ENCODE measurements around the gene TRPM1.

TRPM1 gene

DNA sequence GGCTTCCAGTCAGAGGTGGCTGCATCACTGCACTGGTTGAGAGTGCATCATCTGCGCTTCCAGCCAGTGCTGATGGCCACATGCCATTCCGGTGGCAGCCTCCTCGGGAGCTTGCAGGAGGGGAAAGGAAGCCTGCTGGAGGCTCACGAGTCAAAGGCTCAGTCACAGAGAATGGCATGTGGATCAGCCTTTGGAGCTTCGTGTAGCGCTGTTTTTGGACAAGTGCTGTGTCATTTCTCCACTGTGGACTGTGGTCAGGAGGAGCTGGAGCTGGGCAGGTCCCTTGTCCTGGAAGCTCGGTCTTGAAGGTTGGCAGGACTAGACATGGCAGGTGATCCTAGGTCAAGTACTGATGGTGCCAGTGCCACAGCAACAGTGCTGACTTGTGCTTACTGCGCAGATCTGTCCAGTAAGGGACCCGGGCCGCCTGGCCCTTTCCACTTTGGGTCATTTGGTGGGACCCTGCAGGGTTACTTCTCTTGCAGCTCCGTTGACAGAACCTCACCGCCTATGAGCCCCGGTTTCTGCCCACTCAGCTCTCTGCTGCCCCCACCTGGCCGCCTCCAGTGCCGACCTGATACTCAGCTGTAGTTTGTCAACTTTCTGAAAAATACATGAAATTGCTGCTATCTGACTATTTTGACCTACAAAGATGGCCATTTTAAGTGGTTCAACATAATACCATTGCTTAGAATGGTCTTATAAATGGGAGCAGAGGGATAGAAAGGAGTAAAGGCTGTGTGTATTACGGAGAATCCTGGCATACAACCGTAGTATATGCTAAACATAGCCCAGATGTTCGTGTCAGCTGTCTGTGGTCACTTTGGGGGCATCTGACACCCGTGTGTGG lies 27.6 kb upstream of the TRPM1 start (continued):
- TF ChIP-seq ZNF707 (tag by site-specific recombination; IDR thresholded peaks at IDR 0.05): no peak
- no peak for TF ChIP-seq BCL11A (tag by site-specific recombination; IDR thresholded peaks at IDR 0.05; ENCODE audit: low read depth)
- TF ChIP-seq, protein P1, sequence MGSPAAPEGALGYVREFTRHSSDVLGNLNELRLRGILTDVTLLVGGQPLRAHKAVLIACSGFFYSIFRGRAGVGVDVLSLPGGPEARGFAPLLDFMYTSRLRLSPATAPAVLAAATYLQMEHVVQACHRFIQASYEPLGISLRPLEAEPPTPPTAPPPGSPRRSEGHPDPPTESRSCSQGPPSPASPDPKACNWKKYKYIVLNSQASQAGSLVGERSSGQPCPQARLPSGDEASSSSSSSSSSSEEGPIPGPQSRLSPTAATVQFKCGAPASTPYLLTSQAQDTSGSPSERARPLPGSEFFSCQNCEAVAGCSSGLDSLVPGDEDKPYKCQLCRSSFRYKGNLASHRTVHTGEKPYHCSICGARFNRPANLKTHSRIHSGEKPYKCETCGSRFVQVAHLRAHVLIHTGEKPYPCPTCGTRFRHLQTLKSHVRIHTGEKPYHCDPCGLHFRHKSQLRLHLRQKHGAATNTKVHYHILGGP (tag by site-specific recombination; IDR thresholded peaks at IDR 0.05): no peak
- TF ChIP-seq, protein P2, sequence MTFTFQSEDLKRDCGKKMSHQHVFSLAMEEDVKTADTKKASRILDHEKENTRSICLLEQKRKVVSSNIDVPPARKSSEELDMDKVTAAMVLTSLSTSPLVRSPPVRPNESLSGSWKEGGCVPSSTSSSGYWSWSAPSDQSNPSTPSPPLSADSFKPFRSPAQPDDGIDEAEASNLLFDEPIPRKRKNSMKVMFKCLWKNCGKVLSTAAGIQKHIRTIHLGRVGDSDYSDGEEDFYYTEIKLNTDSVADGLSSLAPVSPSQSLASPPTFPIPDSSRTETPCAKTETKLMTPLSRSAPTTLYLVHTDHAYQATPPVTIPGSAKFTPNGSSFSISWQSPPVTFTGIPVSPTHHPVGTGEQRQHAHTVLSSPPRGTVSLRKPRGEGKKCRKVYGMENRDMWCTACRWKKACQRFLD (tag by site-specific recombination; IDR thresholded peaks at IDR 0.05): no peak
- no peak for TF ChIP-seq KLF7 (tag by site-specific recombination; IDR thresholded peaks at IDR 0.05; ENCODE audit: borderline replicate concordance)
- no peak for TF ChIP-seq MZF1 (tag by site-specific recombination; IDR thresholded peaks at IDR 0.05; ENCODE audit: borderline replicate concordance)
- TF ChIP-seq ZSCAN16 (tag by site-specific recombination; IDR thresholded peaks at IDR 0.05): 0 out of 2 replicates have a peak, but pooled peaks have one; percentile 30

DNA sequence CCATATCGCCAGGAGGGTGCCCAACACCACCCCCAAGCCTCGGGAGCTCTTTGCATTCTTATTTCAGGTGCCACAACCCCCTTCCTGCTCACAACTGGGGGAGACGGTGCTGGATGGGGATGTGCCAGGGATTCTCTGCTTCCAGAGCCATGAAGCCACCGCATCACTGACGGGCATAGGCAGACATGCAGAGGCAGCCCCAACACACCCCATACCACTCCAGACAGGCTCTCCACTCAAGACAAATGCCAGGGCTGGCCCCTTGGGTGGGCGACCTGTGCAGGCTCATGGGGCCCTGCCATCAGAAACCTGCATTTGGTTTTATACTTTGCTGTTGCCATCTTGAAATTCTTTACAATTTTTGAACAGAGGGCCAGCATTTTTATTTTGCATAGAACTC lies 27.0 kb upstream of the TRPM1 start:
- Histone ChIP-seq H3K27ac (ENCODE audit: extremely low read depth, low read depth, low read length) (no peak overlapping the region), H3K4me3 (ENCODE audit: low read depth, low read length) (no peak overlapping the region), H3K36me3 (ENCODE audit: control insufficient read depth in 2 of 2, insufficient read depth in 1 of 2, low read length in 2 of 2) (no peaks in the 10 kb centered on the region), H3K4me1 (ENCODE audit: control insufficient read depth, insufficient read depth, low read length) (no peaks in the 10 kb centered on the region), H3K9me3 (ENCODE audit: control insufficient read depth, insufficient read depth, low read depth, low read length) (no peaks in the 10 kb centered on the region)
- ChIA-PET POLR2A (interaction anchor here (0.6 to 1.0 kb wide), 2 partner anchors 137 to 1780 kb away, joined by 3 read pairs; partner anchors contain the start of gene MTMR10), CTCF (interaction anchor here (0.6 to 1.9 kb wide), 19 partner anchors 12 to 362 kb away, joined by 3 to 10 read pairs (median 3); no protein-coding TSS in a partner anchor)
- no peak for TF ChIP-seq SCRT1 (tag by site-specific recombination; IDR thresholded peaks at IDR 0.05; ENCODE audit: borderline replicate concordance)
- TF ChIP-seq, protein P3, sequence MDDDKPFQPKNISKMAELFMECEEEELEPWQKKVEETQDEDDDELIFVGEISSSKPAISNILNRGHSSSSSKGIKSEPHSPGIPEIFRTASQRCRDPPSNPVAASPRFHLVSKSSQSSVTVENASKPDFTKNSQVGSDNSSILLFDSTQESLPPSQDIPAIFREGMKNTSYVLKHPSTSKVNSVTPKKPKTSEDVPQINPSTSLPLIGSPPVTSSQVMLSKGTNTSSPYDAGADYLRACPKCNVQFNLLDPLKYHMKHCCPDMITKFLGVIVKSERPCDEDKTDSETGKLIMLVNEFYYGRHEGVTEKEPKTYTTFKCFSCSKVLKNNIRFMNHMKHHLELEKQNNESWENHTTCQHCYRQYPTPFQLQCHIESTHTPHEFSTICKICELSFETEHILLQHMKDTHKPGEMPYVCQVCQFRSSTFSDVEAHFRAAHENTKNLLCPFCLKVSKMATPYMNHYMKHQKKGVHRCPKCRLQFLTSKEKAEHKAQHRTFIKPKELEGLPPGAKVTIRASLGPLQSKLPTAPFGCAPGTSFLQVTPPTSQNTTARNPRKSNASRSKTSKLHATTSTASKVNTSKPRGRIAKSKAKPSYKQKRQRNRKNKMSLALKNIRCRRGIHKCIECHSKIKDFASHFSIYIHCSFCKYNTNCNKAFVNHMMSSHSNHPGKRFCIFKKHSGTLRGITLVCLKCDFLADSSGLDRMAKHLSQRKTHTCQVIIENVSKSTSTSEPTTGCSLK (tag by site-specific recombination; IDR thresholded peaks at IDR 0.05): no peak
- no peak for TF ChIP-seq ZEB2 (tag by site-specific recombination; IDR thresholded peaks at IDR 0.05)

DNA sequence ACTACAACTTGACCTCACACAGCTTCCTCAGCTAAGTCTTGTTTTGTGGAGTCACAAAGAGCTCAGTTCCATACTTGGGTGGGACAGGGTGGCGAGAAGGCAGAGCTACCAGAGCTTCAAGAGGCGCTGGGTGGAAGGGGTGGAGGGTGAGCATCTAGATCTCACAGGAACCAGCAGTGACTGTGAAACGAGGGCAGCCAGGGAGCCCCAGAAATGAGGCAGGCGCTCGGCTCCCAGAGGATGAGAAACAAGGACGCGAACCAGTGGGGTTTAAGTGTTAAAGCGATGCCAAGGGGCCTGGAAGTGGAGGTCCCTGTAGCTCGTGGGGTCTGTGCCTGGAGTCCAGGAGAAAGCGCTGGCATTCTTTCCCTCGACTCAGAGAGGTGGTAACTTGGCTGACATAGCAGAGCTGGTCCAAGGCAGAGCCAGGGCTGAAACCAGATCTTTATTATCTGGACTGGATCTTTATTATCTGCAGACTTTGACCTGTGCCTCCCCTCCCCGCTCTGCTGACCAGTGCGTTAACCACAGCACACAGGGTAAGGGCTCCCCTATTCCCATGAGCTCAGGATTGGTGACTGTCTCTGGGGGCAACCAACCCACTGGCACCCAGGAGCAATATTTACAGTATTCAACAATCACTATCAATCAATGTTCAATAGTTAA lies 26.2 kb upstream of the TRPM1 start:
- POLR2A ChIA-PET: no interaction called here
- Histone ChIP-seq H3K36me3 (ENCODE audit: control insufficient read depth in 2 of 2, insufficient read depth in 1 of 2, low read length in 2 of 2) (no peaks in the 10 kb centered on the region), H3K4me3 (ENCODE audit: low read depth, low read length) (no peak overlapping the region), H3K4me1 (ENCODE audit: control insufficient read depth, insufficient read depth, low read length) (no peaks in the 10 kb centered on the region), H3K27ac (ENCODE audit: extremely low read depth, low read depth, low read length) (no peak overlapping the region), H3K9me3 (ENCODE audit: control insufficient read depth, insufficient read depth, low read depth, low read length) (no peaks in the 10 kb centered on the region)
- CTCF ChIA-PET: interaction anchor here (0.9 to 1.3 kb wide), 2 partner anchors 234 to 360 kb away, joined by 3 to 4 read pairs; no protein-coding TSS in a partner anchor
- TF ChIP-seq ZFP3 (tag by site-specific recombination; IDR thresholded peaks at IDR 0.05; ENCODE audit: low read depth) (no peak), ZNF138 (tag by site-specific recombination; IDR thresholded peaks at IDR 0.05; ENCODE audit: borderline replicate concordance) (no peak), ZNF791 (tag by site-specific recombination; IDR thresholded peaks at IDR 0.05) (no peak), GLI2 (tag by site-specific recombination; IDR thresholded peaks at IDR 0.05; ENCODE audit: borderline replicate concordance, low read depth) (no peak), ZNF654 (tag by site-specific recombination; IDR thresholded peaks at IDR 0.05; ENCODE audit: low read depth) (no peak), ZNF658 (tag by site-specific recombination; IDR thresholded peaks at IDR 0.05) (no peak), ZNF549 (tag by site-specific recombination; IDR thresholded peaks at IDR 0.05) (no peak), ZNF391 (tag by site-specific recombination; IDR thresholded peaks at IDR 0.05; ENCODE audit: borderline replicate concordance, low read depth) (no peak), YY2 (tag by site-specific recombination; IDR thresholded peaks at IDR 0.05) (no peak), ZNF830 (tag by site-specific recombination; IDR thresholded peaks at IDR 0.05; ENCODE audit: low read depth) (no peak), HOXD13 (CRISPR knock-in tag; IDR thresholded peaks at IDR 0.05; ENCODE audit: borderline replicate concordance) (no peak), ZNF624 (tag by site-specific recombination; IDR thresholded peaks at IDR 0.05) (no peak)
- TF ChIP-seq, protein P4, sequence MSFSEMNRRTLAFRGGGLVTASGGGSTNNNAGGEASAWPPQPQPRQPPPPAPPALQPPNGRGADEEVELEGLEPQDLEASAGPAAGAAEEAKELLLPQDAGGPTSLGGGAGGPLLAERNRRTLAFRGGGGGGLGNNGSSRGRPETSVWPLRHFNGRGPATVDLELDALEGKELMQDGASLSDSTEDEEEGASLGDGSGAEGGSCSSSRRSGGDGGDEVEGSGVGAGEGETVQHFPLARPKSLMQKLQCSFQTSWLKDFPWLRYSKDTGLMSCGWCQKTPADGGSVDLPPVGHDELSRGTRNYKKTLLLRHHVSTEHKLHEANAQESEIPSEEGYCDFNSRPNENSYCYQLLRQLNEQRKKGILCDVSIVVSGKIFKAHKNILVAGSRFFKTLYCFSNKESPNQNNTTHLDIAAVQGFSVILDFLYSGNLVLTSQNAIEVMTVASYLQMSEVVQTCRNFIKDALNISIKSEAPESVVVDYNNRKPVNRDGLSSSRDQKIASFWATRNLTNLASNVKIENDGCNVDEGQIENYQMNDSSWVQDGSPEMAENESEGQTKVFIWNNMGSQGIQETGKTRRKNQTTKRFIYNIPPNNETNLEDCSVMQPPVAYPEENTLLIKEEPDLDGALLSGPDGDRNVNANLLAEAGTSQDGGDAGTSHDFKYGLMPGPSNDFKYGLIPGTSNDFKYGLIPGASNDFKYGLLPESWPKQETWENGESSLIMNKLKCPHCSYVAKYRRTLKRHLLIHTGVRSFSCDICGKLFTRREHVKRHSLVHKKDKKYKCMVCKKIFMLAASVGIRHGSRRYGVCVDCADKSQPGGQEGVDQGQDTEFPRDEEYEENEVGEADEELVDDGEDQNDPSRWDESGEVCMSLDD (tag by site-specific recombination; IDR thresholded peaks at IDR 0.05): no peak
